Skeletal muscle satellite cell (primary cell): ENCODE data around the gene UBAP2.
A peak's percentile ranks its signal among the peaks of the same experiment; 100 is the strongest.

ENCODE experiments used
- H3K27me3 ChIP-seq: 2 replicates; pipeline ENCODE4 v1.7.0; 2013; ENCODE audit warnings: low read length; ENCODE audit not compliant: control insufficient read depth, insufficient read depth
- H3K36me3 ChIP-seq: 2 replicates; pipeline ENCODE4 v1.7.0; 2013; ENCODE audit warnings: mild to moderate bottlenecking, control low read depth, low read length; ENCODE audit not compliant: insufficient read depth
- H3K4me1 ChIP-seq: 2 replicates; pipeline ENCODE4 v1.7.0; 2013; ENCODE audit warnings: low read length; ENCODE audit not compliant: control insufficient read depth, insufficient read depth
- H3K4me2 ChIP-seq: 2 replicates; pipeline ENCODE4 v1.7.0; 2013; ENCODE audit warnings: mild to moderate bottlenecking, low read length
- H3K4me3 ChIP-seq: 2 replicates; pipeline ENCODE4 v1.7.0; 2013; ENCODE audit warnings: low read length
- H3K9ac ChIP-seq: 2 replicates; pipeline ENCODE4 v1.7.0; 2013; ENCODE audit warnings: mild to moderate bottlenecking, low read depth, low read length, moderate library complexity
- H3K9me3 ChIP-seq: replicated peaks from 2 replicates; pipeline ENCODE4 v1.7.0; 2013; ENCODE audit warnings: mild to moderate bottlenecking, control low read depth, low read length

Gene UBAP2

DNA sequence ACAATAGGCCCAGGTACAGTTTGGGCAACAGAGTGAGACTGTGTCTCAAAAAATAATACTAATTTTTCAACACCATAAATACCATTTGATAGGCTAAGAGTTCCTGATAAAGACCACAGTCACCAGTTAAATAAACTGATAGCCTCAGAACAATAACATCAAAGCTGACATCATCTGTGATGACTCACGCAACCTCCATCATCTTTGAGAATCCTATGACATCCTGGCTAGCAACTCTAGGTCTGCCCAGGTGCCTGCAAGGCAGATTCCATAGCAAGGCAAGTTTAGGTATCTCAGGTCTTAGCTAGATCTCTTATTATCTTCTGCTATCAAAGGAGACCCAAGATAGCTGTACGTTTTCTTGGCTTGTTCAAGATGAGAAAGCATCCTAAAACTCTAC lies 30.5 kb upstream of the UBAP2 start:
- H3K4me2 ChIP-seq = no peak overlapping the region
- H3K9ac ChIP-seq = no peak overlapping the region
- H3K4me1 ChIP-seq = peaks cover 4% of the 10 kb centered on the region
- no peaks in the 10 kb centered on the region for H3K27me3 ChIP-seq
- H3K36me3 ChIP-seq = no peaks in the 10 kb centered on the region
- no peaks in the 10 kb centered on the region for H3K9me3 ChIP-seq
- H3K4me3 ChIP-seq = no peak overlapping the region

DNA sequence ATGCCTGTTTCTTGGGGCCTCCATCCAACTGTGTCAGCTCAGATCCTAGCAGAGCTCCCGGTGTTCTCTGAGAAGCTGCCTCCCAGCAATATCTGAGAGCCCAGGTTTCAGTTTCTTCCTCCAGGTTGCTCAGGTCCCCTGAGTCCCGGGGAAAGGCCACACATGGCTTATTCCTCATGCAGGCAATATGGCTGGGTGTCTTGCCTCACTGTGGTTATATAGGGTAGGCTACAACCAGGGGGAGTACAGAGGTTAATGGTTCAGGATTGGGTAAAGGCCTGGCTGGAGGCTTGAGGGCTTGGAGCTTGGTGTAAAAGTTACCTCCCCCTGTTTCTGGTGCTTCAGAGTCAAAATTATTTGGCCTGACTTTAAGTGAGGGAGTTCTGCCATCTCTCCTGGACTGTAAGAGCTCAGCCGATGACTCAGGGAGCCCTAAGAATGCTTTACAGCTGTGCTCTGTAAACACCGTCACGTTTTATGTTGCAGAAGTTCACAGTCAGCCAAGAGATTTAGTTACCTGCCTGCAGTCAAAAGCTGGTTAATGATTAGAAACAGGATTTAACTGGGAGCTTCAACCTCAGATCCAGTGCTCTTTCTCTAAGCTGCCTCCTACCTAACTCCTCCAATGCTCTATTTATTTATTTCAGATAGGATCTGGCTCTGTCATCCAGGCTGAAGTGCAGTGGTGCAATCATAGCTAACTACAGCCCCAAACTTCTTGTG lies 24.3 kb upstream of the UBAP2 start:
- H3K4me3 ChIP-seq = no peak overlapping the region
- no peaks in the 10 kb centered on the region for H3K27me3 ChIP-seq
- peak overlapping the region; percentile 42 for H3K4me2 ChIP-seq
- H3K9me3 ChIP-seq = no peaks in the 10 kb centered on the region
- no peak overlapping the region for H3K9ac ChIP-seq
- H3K36me3 ChIP-seq = no peaks in the 10 kb centered on the region
- H3K4me1 ChIP-seq = peaks cover 18% of the 10 kb centered on the region

DNA sequence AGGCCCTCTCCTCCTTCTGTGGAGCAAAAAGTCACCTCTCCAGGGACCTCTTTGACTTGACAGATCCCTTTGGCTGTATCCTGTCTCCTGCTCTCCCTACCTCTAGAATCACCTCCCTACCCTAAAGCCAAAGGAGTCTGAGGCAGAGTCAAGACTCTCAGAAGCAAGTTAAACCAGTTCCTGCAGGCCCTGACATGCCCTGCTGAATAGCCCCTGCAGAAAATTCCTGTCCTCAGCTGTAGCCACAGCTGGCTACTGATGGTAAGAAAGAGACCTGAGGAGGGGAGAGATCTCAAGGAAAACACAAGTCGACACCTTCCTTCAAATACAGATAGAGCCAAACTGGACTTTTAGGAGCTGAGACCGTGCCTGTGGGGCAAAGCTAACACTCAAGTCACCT lies 23.7 kb upstream of the UBAP2 start:
- Histone ChIP-seq H3K9ac (no peak overlapping the region), H3K36me3 (no peaks in the 10 kb centered on the region), H3K27me3 (no peaks in the 10 kb centered on the region), H3K4me1 (peaks cover 18% of the 10 kb centered on the region), H3K9me3 (no peaks in the 10 kb centered on the region), H3K4me3 (no peak overlapping the region), H3K4me2 (no peak overlapping the region)

DNA sequence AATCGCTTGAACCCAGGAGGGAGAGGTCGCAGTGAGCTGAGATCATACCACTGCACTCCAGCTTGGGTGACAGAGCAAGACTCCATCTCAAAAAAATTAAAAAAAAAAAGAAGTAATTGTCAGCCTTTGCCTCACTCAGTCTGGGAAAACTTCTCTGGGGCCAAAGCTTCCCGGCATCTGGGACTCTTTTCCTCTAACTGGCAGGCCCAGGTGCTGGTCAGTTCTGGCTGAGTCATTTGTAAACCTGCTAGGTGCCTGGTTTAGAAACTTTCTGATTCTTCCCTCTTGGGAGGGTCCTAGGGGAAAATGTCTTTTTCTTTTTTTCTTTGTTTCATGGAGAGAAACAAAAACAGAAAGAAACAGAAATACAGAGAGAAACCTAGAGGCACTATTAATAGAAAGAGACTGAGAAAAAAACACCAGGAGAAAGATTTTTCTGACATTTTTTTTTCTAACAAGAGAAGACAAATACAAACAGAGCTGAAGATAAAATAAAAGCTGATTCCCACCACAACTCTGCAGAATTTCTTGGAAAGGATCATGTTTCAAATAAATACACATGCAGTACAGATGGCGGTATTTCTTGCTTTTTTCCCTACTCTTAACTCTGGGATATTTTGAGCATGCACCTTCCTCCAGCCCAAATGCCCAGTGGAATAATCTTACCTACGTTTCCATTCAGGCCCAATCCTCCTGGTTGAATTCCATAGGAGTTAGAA lies 22.1 kb upstream of the UBAP2 start:
- no peak overlapping the region for H3K4me2 ChIP-seq
- no peaks in the 10 kb centered on the region for H3K27me3 ChIP-seq
- no peaks in the 10 kb centered on the region for H3K36me3 ChIP-seq
- no peaks in the 10 kb centered on the region for H3K9me3 ChIP-seq
- H3K4me3 ChIP-seq = no peak overlapping the region
- H3K9ac ChIP-seq = no peak overlapping the region
- peaks cover 18% of the 10 kb centered on the region for H3K4me1 ChIP-seq

DNA sequence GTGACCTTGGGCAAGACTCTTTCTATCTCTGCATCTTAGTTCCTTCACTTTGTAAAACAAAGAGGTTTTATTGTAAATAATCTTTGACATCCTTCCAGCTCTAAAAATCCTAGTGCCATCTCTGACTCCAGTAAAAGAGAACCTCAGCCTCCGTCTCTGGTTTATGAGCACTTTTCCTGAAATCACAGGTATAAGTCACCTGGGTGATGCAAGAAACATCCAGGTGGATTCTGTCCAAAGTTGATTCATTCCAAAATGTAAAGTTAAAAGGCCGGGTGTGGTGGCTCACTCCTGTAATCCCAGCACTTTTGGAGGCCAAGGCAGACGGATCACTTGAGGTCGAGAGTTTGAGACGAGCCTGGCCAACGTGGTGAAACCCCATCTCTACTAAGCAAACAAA lies 21.1 kb upstream of the UBAP2 start:
- Histone ChIP-seq H3K4me2 (no peak overlapping the region), H3K36me3 (no peaks in the 10 kb centered on the region), H3K4me3 (no peak overlapping the region), H3K27me3 (no peaks in the 10 kb centered on the region), H3K9me3 (no peaks in the 10 kb centered on the region), H3K4me1 (peaks cover 18% of the 10 kb centered on the region), H3K9ac (no peak overlapping the region)

DNA sequence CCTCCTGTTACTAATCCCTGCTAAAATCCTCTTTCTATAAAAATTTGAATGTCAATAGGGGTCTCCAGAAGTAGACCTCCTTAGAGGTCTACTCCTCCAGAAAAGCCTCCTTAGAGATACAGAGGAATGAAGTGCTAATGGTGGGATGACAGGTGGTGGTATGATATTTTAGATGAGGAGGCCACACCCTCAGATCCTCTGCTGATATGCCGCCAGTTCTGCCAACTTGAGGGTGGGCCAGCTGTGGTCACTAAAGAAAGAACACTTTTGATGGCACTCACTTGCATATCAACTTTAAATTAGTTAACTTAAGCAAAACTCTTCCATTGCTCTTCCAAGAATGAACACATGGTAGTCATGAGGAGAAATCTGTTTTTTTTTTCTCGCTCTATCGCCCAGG lies 16.9 kb upstream of the UBAP2 start:
- no peak overlapping the region for H3K4me2 ChIP-seq
- no peaks in the 10 kb centered on the region for H3K9me3 ChIP-seq
- no peak overlapping the region for H3K9ac ChIP-seq
- H3K4me1 ChIP-seq = no peaks in the 10 kb centered on the region
- no peak overlapping the region for H3K4me3 ChIP-seq
- no peaks in the 10 kb centered on the region for H3K36me3 ChIP-seq
- no peaks in the 10 kb centered on the region for H3K27me3 ChIP-seq

DNA sequence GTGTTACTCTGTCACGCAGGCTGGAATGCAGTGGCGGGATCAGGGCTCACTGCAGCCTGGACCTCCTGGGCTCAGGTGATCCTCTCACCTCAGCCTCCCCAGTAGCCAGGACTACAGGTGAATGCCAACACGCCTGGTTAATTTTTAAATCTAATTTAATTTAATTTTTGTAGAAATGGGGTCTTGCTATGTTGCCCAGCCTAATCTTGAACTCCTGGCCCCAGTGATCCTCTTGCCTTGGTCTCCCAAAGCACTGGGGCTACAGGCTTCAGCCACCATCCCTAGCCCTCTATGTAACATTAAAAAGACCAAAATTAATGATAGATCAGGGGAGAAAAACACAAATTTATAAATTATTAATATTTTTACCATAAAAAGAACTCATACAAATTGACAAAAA lies 11.3 kb upstream of the UBAP2 start:
- H3K9ac ChIP-seq = no peak overlapping the region
- peaks cover 6% of the 10 kb centered on the region for H3K27me3 ChIP-seq
- H3K4me2 ChIP-seq = no peak overlapping the region
- no peaks in the 10 kb centered on the region for H3K9me3 ChIP-seq
- H3K4me1 ChIP-seq = no peaks in the 10 kb centered on the region
- H3K4me3 ChIP-seq = no peak overlapping the region
- H3K36me3 ChIP-seq = no peaks in the 10 kb centered on the region

DNA sequence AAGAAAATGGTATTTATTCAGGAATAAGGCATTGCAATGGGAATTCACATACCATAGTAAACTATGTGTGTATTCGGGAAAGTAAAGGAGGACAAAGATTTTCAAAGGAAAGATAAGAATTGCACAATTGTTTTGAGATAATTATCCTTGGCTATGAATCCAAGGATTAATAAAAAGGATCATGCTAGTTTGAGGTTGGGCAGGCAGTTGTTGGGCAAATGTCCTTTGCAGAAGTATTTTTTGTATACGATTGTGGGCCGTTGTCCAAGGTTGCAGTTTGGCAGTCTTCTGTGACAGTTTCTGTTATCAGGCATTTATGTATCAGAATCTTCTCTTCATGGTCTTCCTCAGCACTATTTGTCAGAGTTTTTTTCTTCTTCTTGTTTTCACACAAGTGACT lies 10.6 kb upstream of the UBAP2 start:
- Histone ChIP-seq H3K4me1 (no peaks in the 10 kb centered on the region), H3K9ac (no peak overlapping the region), H3K27me3 (peaks cover 6% of the 10 kb centered on the region), H3K4me3 (no peak overlapping the region), H3K9me3 (no peaks in the 10 kb centered on the region), H3K36me3 (no peaks in the 10 kb centered on the region), H3K4me2 (no peak overlapping the region)

DNA sequence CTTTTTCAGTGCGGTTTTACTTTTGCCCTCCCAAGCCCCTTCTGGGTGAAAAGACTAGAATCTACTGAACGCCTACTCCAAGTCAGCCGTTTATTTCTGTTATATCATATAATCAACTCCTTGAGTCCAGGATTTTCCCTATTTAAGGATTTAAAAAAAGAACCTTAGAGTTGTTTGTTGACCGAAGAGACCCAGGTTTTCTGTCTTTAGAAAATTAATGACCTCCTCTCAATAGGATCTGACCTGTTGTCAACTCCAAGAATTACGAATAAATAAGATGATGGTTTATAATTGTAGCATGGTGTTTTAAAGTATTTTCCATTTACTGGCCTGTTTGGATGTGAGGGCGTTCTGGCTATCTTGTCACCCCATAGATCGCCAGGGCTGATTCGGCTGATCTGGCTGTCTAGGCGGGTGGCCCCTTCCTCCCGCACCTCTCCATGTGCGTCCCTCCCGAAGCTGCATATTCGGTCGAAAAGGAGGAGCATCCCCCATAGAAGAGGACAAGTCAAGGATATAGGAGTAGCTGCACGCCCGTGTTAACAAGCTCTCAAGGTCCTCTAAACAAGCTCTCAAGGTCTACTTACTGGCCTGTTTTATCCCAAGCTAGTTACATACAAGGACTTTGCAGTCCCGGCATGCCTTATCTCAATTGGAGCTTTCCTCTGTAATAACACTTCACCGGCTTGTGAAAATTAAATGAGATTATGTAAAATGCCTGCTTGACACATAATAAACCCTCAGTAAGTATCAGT lies 1.1 kb upstream of the UBAP2 start:
- H3K9me3 ChIP-seq = no peaks in the 10 kb centered on the region
- peaks cover 18% of the 10 kb centered on the region for H3K4me1 ChIP-seq
- H3K9ac ChIP-seq = peak overlapping the region; percentile 89
- no peaks in the 10 kb centered on the region for H3K27me3 ChIP-seq
- peak overlapping the region; percentile 81 for H3K4me2 ChIP-seq
- H3K4me3 ChIP-seq = peak overlapping the region; percentile 84
- no peaks in the 10 kb centered on the region for H3K36me3 ChIP-seq

DNA sequence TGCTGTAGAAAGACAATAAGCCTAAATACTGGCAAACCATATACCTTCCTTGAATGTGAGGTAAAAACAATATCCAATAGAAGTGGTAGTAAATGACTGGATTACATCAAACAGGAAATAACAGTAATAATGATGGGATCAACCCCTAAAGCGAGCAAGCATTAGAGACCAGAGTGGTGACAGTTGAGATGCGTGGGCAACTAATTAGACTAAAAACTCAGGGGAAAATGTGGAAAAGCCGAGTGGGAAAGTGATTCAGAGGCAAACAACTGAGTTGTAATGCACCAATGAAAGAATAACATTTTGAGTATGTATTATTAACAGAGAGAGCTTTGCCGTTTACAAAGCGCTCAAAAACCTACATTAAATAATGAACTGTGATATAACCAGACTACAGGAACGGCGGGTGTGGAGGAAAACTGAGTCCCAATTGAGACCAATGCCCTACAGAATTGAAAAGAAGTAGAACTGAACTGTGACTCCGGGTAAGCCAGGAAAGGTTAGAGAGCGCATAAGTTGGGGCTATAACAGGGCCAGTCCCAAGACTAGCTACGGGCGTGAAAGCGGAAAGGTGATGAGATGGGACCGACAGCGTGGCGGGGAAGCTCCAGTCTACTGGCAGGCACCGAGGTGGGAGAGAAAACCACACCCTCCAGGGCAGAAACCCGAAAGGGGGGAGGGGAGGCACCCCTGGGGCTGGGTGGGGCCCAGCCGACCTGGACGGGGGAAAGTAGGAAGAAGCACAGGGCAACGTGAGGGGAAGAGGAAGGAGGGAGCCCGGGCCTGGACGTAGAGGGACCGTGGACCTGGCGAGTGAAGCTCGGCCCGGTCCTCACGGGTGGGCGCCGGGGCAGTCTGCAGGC lies 592 bp downstream of the UBAP2 start:
- H3K9ac ChIP-seq = peak overlapping the region; percentile 89
- peaks cover 18% of the 10 kb centered on the region for H3K4me1 ChIP-seq
- no peaks in the 10 kb centered on the region for H3K9me3 ChIP-seq
- H3K36me3 ChIP-seq = no peaks in the 10 kb centered on the region
- peak overlapping the region; percentile 81 for H3K4me2 ChIP-seq
- peak overlapping the region; percentile 84 for H3K4me3 ChIP-seq
- no peaks in the 10 kb centered on the region for H3K27me3 ChIP-seq
